ENCODE measurements around the gene TMEM107. TPM values are rescaled to one million over a fixed set of nuclear protein-coding genes. Genes with fewer than 3 reads are reported as not detected.
"Not testable (repeated sequence)": the region's sequence is repeated elsewhere in the genome, so short reads cannot be mapped to it uniquely, and the experiment has no call there.

The TMEM107 gene
- 10 to 100 TPM; 34.8 to 37.2 TPM for total RNA-seq

GRCh38 chr17:8176197-8176940, at the start of gene TMEM107:
Gene TMEM107 (minus strand): TSS chr17:8176380. CDS start chr17:8176286, 94 bp downstream.
- peaks cover 57% of the 10 kb centered on the region for H3K4me1 Mint-ChIP-seq
- DNase-seq = peak; percentile 93
- CTCF ChIA-PET = interaction anchor here (0.9 to 1.5 kb wide), 3 partner anchors 10 to 37 kb away, joined by 3 to 5 read pairs (median 5); no protein-coding TSS in a partner anchor
- H3K9me3 Mint-ChIP-seq = no peaks in the 10 kb centered on the region
- peaks cover 3% of the 10 kb centered on the region for H3K27me3 Mint-ChIP-seq
- H3K27ac Mint-ChIP-seq = peak within 1 kb of the TSS; percentile 92
- POLR2A ChIA-PET = interaction anchor here (1.0 kb wide), 1 partner anchor 20 kb away, joined by 3 read pairs; no protein-coding TSS in a partner anchor
- peaks cover 3% of the 10 kb centered on the region for H3K36me3 Mint-ChIP-seq (ENCODE audit: low read depth)
- H3K4me3 Mint-ChIP-seq = peak within 1 kb of the TSS; percentile 95

GRCh38 chr17:8224891-8225812, 49.0 kb upstream of the TMEM107 start:
- peak overlapping the region; percentile 44 for H3K4me3 Mint-ChIP-seq
- peaks cover 49% of the 10 kb centered on the region for H3K36me3 Mint-ChIP-seq (ENCODE audit: low read depth)

GRCh38 chr17:8223356-8224126, 47.4 kb upstream of the TMEM107 start:
- Mint-ChIP-seq H3K27ac (peak overlapping the region; percentile 99), H3K9me3 (no peaks in the 10 kb centered on the region), H3K27me3 (no peaks in the 10 kb centered on the region), H3K4me3 (peak overlapping the region; percentile 95), H3K36me3 (ENCODE audit: low read depth) (peaks cover 40% of the 10 kb centered on the region), H3K4me1 (peaks cover 71% of the 10 kb centered on the region)
- ChIA-PET CTCF (interaction anchor here (0.6 to 3.1 kb wide), 19 partner anchors 9 to 562 kb away, joined by 3 to 14 read pairs (median 5); partner anchors contain the start of genes AURKB, CTC1 and SLC25A35), POLR2A (interaction anchor here (0.6 to 0.8 kb wide), 2 partner anchors 24 to 38 kb away, joined by 3 to 4 read pairs; partner anchors contain the start of gene CTC1)
- peak; percentile 63 for DNase-seq

More at GRCh38 chr17:8224891-8225812, 49.0 kb upstream of the TMEM107 start:
- ChIA-PET POLR2A (interaction anchor here (0.7 kb wide), 2 partner anchors 23 to 1457 kb away, joined by 3 to 7 read pairs; partner anchors contain the start of gene CTC1), CTCF (interaction anchor here (1.1 to 3.1 kb wide), 4 partner anchors 24 to 132 kb away, joined by 4 to 12 read pairs (median 6); partner anchors contain the start of genes PFAS and SLC25A35)
- Mint-ChIP-seq H3K4me1 (peaks cover 66% of the 10 kb centered on the region), H3K9me3 (no peaks in the 10 kb centered on the region), H3K27ac (peak overlapping the region; percentile 84), H3K27me3 (no peaks in the 10 kb centered on the region)
- no peak for DNase-seq

- ChIA-PET CTCF (interaction anchor here (0.8 to 3.1 kb wide), 20 partner anchors 8 to 162 kb away, joined by 3 to 14 read pairs (median 6); partner anchors contain the start of genes AURKB and SLC25A35), POLR2A (interaction anchor here (0.7 to 0.8 kb wide), 2 partner anchors 25 to 66 kb away, joined by 3 read pairs; partner anchors contain the start of gene CTC1)
- Mint-ChIP-seq H3K27ac (peak overlapping the region; percentile 99), H3K36me3 (ENCODE audit: low read depth) (peaks cover 37% of the 10 kb centered on the region), H3K9me3 (no peaks in the 10 kb centered on the region), H3K27me3 (no peaks in the 10 kb centered on the region), H3K4me1 (peaks cover 72% of the 10 kb centered on the region), H3K4me3 (peak overlapping the region; percentile 95)
- DNase-seq = peak; percentile 91
Observed at GRCh38 chr17:8222630-8223355, 46.6 kb upstream of the TMEM107 start.

GRCh38 chr17:8222380-8222629, 46.1 kb upstream of the TMEM107 start:
- no peaks in the 10 kb centered on the region for H3K27me3 Mint-ChIP-seq
- DNase-seq = peak; percentile 86
- peaks cover 68% of the 10 kb centered on the region for H3K4me1 Mint-ChIP-seq
- peak overlapping the region; percentile 99 for H3K27ac Mint-ChIP-seq
- peak overlapping the region; percentile 95 for H3K4me3 Mint-ChIP-seq
- POLR2A ChIA-PET = interaction anchor here (0.7 to 1.7 kb wide), 3 partner anchors 12 to 73 kb away, joined by 3 to 11 read pairs (median 3); partner anchors contain the start of genes AURKB and SLC25A35
- no peaks in the 10 kb centered on the region for H3K9me3 Mint-ChIP-seq
- CTCF ChIA-PET = interaction anchor here (1.0 to 3.0 kb wide), 22 partner anchors 9 to 162 kb away, joined by 3 to 16 read pairs (median 6); partner anchors contain the start of genes AURKB and SLC25A35
- peaks cover 33% of the 10 kb centered on the region for H3K36me3 Mint-ChIP-seq (ENCODE audit: low read depth)

- CTCF ChIA-PET = interaction anchor here (0.8 to 3.0 kb wide), 27 partner anchors 9 to 162 kb away, joined by 3 to 16 read pairs (median 5); partner anchors contain the start of genes AURKB, BORCS6, CTC1 and PFAS
- peak; percentile 90 for DNase-seq
- peaks cover 63% of the 10 kb centered on the region for H3K4me1 Mint-ChIP-seq
- POLR2A ChIA-PET = interaction anchor here (0.6 to 1.7 kb wide), 5 partner anchors 12 to 73 kb away, joined by 3 to 11 read pairs (median 4); partner anchors contain the start of genes AURKB and SLC25A35
- H3K9me3 Mint-ChIP-seq = no peaks in the 10 kb centered on the region
- no peaks in the 10 kb centered on the region for H3K27me3 Mint-ChIP-seq
- peak overlapping the region; percentile 95 for H3K4me3 Mint-ChIP-seq
- H3K36me3 Mint-ChIP-seq (ENCODE audit: low read depth) = peaks cover 28% of the 10 kb centered on the region
- H3K27ac Mint-ChIP-seq = peak overlapping the region; percentile 99
Observed at GRCh38 chr17:8221663-8222379, 45.6 kb upstream of the TMEM107 start.

- CTCF ChIA-PET = interaction anchor here (0.8 to 2.7 kb wide), 21 partner anchors 9 to 163 kb away, joined by 3 to 16 read pairs (median 5); partner anchors contain the start of genes AURKB, BORCS6, CTC1 and PFAS
- POLR2A ChIA-PET = interaction anchor here (0.6 to 1.7 kb wide), 6 partner anchors 11 to 74 kb away, joined by 3 to 11 read pairs (median 4); partner anchors contain the start of genes AURKB and SLC25A35
Observed at GRCh38 chr17:8220783-8221662, 44.8 kb upstream of the TMEM107 start.

GRCh38 chr17:8214000-8214399, 37.8 kb upstream of the TMEM107 start:
- H3K27me3 Mint-ChIP-seq, H3K27ac Mint-ChIP-seq, POLR2A ChIA-PET, DNase-seq, H3K4me3 Mint-ChIP-seq, H3K9me3 Mint-ChIP-seq, CTCF ChIA-PET: not testable (repeated sequence)
- H3K36me3 Mint-ChIP-seq (ENCODE audit: low read depth) = peaks cover 16% of the 10 kb centered on the region
- peaks cover 25% of the 10 kb centered on the region for H3K4me1 Mint-ChIP-seq

More at GRCh38 chr17:8220783-8221662, 44.8 kb upstream of the TMEM107 start:
- peaks cover 55% of the 10 kb centered on the region for H3K4me1 Mint-ChIP-seq
- peak; percentile 79 for DNase-seq
- peaks cover 20% of the 10 kb centered on the region for H3K36me3 Mint-ChIP-seq (ENCODE audit: low read depth)
- no peaks in the 10 kb centered on the region for H3K27me3 Mint-ChIP-seq
- peak overlapping the region; percentile 95 for H3K4me3 Mint-ChIP-seq
- H3K9me3 Mint-ChIP-seq = no peaks in the 10 kb centered on the region
- peak overlapping the region; percentile 99 for H3K27ac Mint-ChIP-seq

GRCh38 chr17:8212312-8213180, 36.4 kb upstream of the TMEM107 start:
- H3K9me3 Mint-ChIP-seq = no peaks in the 10 kb centered on the region
- H3K27ac Mint-ChIP-seq = no peak overlapping the region
- POLR2A ChIA-PET = no interaction called here
- H3K36me3 Mint-ChIP-seq (ENCODE audit: low read depth) = peaks cover 19% of the 10 kb centered on the region
- DNase-seq = no peak
- peaks cover 29% of the 10 kb centered on the region for H3K4me1 Mint-ChIP-seq
- CTCF ChIA-PET = interaction anchor here (1.1 to 1.5 kb wide), 3 partner anchors 9 to 74 kb away, joined by 5 to 6 read pairs (median 5); partner anchors contain the start of gene BORCS6
- H3K4me3 Mint-ChIP-seq = no peak overlapping the region
- no peaks in the 10 kb centered on the region for H3K27me3 Mint-ChIP-seq
